CD14-positive monocyte (primary cell): ENCODE data around the gene RNF26. TPM values are rescaled to one million over a fixed set of nuclear protein-coding genes. Genes with fewer than 3 reads are reported as not detected.
A peak's percentile ranks its signal among the peaks of the same experiment; 100 is the strongest.

Source experiments
- DNase-seq, 3 donors: peaks; one replicate each; pipeline ENCODE4 v3.0.0-alpha.2; 2011 to 2022
- H2AFZ ChIP-seq: 2 replicates; pipeline ENCODE4 v1.6.0; 2012; ENCODE audit warnings: mild to moderate bottlenecking, low read depth, low read length, inconsistent platforms; ENCODE audit not compliant: insufficient read depth, poor library complexity, severe bottlenecking
- H3K27ac ChIP-seq, 2 donors: 1 replicate in 1 of 2; 2 replicates in 1 of 2; pipeline ENCODE4 v1.5.1; 2012 to 2013; ENCODE audit warnings: low read length in 2 of 2, control low read depth in 1 of 2, inconsistent platforms in 1 of 2, low read depth in 1 of 2, mild to moderate bottlenecking in 1 of 2
- H3K27me3 ChIP-seq, 2 donors: one replicate each; pipeline versions ENCODE4 v1.6.0 to v1.6.1; 2011 to 2013; ENCODE audit warnings: low read length in 2 of 2; ENCODE audit not compliant: control insufficient read depth in 2 of 2, insufficient read depth in 2 of 2
- H3K36me3 ChIP-seq, 2 donors: replicated peaks in 1 of 2; 1 replicate in 1 of 2; 2 replicates in 1 of 2; pipeline versions ENCODE4 v1.5.1 to v1.6.1; 2012 to 2013; ENCODE audit warnings: low read length in 2 of 2, control low read depth in 1 of 2, inconsistent platforms in 1 of 2, mild to moderate bottlenecking in 1 of 2; ENCODE audit not compliant: insufficient read depth in 2 of 2, control insufficient read depth in 1 of 2
- H3K4me1 ChIP-seq, 2 donors: 1 replicate in 1 of 2; 2 replicates in 1 of 2; pipeline versions ENCODE4 v1.5.1 to v1.6.1; 2012 to 2013; ENCODE audit warnings: low read length in 2 of 2, control low read depth in 1 of 2, inconsistent platforms in 1 of 2, mild to moderate bottlenecking in 1 of 2, moderate library complexity in 1 of 2; ENCODE audit not compliant: insufficient read depth in 2 of 2, control insufficient read depth in 1 of 2
- H3K4me2 ChIP-seq: replicated peaks from 2 replicates; pipeline ENCODE3; 2012; ENCODE audit warnings: low read length, moderate library complexity, mild to moderate bottlenecking; ENCODE audit not compliant: poor library complexity, severe bottlenecking; ENCODE audit errors: extremely low read depth
- H3K4me3 ChIP-seq, 3 experiments: fragments of 200-600 bp in 1 of 3; sonication (generic) in 1 of 3; replicated peaks in 1 of 3; 1 replicate in 2 of 3; 2 replicates in 1 of 3; pipeline ENCODE4 v1.5.1; 2011 to 2013; ENCODE audit warnings: low read length in 3 of 3, mild to moderate bottlenecking in 3 of 3, control low read depth in 2 of 3, low read depth in 2 of 3, inconsistent platforms in 1 of 3, moderate library complexity in 1 of 3
- H3K79me2 ChIP-seq: 2 replicates; pipeline ENCODE4 v1.6.0; 2012; ENCODE audit warnings: mild to moderate bottlenecking, control low read depth, inconsistent platforms, low read length, moderate library complexity; ENCODE audit not compliant: insufficient read depth
- H3K9ac ChIP-seq: 2 replicates; pipeline ENCODE4 v1.6.0; 2017; ENCODE audit warnings: low read length, mild to moderate bottlenecking; ENCODE audit not compliant: insufficient read depth, poor library complexity, severe bottlenecking
- H3K9me3 ChIP-seq, 2 donors: replicated peaks in 1 of 2; 1 replicate in 1 of 2; 2 replicates in 1 of 2; pipeline versions ENCODE4 v1.5.1 to v1.6.1; 2012 to 2013; ENCODE audit warnings: low read length in 2 of 2, control low read depth in 1 of 2; ENCODE audit not compliant: control insufficient read depth in 1 of 2, insufficient read depth in 1 of 2
- H4K20me1 ChIP-seq: 2 replicates; pipeline ENCODE4 v1.6.0; 2012; ENCODE audit warnings: mild to moderate bottlenecking, low read length, control low read depth, moderate library complexity; ENCODE audit not compliant: insufficient read depth
- H3K27ac Mint-ChIP-seq, 7 donors: one replicate each; pipeline ENCODE4 v1.8.0; 2020; ENCODE audit warnings: mild to moderate bottlenecking in 7 of 7, mixed read lengths in 7 of 7, moderate library complexity in 6 of 7, inconsistent platforms in 2 of 7
- H3K27me3 Mint-ChIP-seq, 3 donors: one replicate each; pipeline ENCODE4 v1.8.0; 2021 to 2022; ENCODE audit warnings: low read depth in 3 of 3, mild to moderate bottlenecking in 3 of 3, mixed read lengths in 3 of 3, moderate library complexity in 3 of 3, inconsistent platforms in 1 of 3
- H3K36me3 Mint-ChIP-seq, 2 donors: one replicate each; pipeline ENCODE4 v1.8.0; 2020; ENCODE audit warnings: mixed read lengths in 2 of 2, inconsistent platforms in 1 of 2, mild to moderate bottlenecking in 1 of 2
- H3K4me1 Mint-ChIP-seq: one replicate; pipeline ENCODE4 v1.8.0; 2020; ENCODE audit warnings: mild to moderate bottlenecking, mixed read lengths
- H3K4me3 Mint-ChIP-seq, 2 donors: one replicate each; pipeline ENCODE4 v1.8.0; 2020; ENCODE audit warnings: mild to moderate bottlenecking in 2 of 2, mixed read lengths in 2 of 2, moderate library complexity in 1 of 2
- H3K9me3 Mint-ChIP-seq, 7 donors: one replicate each; pipeline ENCODE4 v1.8.0; 2020 to 2022; ENCODE audit warnings: mixed read lengths in 7 of 7, mild to moderate bottlenecking in 6 of 7, moderate library complexity in 6 of 7, inconsistent platforms in 2 of 7
- WGBS: methylation state at CpG from one replicate; pipeline ENCODE4 v1.1.5; 2013; ENCODE audit warnings: missing lambda C conversion rate; ENCODE audit not compliant: insufficient coverage; 5-methylcytosine and 5-hydroxymethylcytosine counted together
- intact Hi-C, 2 donors: fragments of 100-400 bp; cut with micrococcal nuclease; formaldehyde crosslinking; loops; one replicate each; pipeline versions ENCODE4 v1.15.0 to v1.15.1; 2023
- polyA plus RNA-seq, 3 donors: library from polyadenylated mRNA; depleted of rRNA in 1 of 3; unstranded in 2 of 3; stranded (reverse) in 1 of 3; fragments of 300-500 nt in 2 of 3; fragments of >200 nt in 1 of 3; fragmentation: Illumina TruSeq in 2 of 3; gene quantifications; 1 replicate in 2 of 3; 2 replicates in 1 of 3; pipeline ENCODE4 v1.2.3, GENCODE V29; 2012 to 2021
- TF ChIP-seq, protein P1 (sequence below): fragments of 200-600 bp; IDR thresholded peaks from one replicate; pipeline ENCODE4 v1.8.0; 2022; ENCODE audit warnings: antibody characterized with exemption, mild to moderate bottlenecking

The RNF26 gene
- polyA plus RNA-seq, 3 donors, result 6.8 to 27.6 (median 20.5) TPM

DNA sequence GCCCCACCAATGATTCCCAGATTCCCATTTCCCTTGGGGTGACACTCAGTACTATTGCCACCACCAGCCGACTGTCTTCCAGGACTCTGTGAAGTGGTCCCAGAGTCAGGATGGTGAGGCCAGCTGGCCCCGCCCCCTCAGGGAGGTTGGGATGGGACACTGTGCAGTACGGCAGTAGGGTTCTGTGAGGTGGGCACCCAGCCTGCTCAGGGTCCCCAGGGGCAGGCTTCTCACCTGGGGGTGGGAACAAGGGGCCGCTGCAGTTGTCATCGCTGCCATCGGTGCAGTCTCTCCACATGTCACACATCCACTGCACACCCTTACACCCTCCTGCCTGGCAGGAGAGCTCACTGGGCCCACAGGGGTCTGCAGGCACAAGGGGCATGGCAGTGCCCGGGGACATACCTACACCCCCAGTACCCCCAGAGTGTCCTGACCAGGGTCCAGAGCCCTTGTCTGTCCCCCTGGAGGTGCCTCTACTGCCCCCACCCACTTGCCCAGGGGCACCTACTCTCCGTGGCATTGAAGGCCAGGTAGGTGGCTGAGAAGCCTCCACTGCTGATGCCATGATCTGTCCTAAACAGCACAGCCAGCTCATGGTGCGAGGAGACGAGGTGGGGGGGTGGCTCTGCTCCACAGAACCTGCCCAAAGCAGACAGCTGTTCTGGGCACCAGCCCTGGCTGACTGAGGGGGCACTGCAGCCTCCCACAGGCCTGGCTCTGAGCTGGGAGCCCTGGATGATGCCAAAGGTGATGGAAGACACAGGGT is 8.2 kb downstream of the RNF26 start:
- H3K27me3 ChIP-seq, result peaks cover 24 to 51% of the 10 kb centered on the region in 2 donors
- Mint-ChIP-seq H3K4me3 (peak overlapping the region in 1 of 2 donors; percentile 63), H3K36me3 (peaks cover 8 to 11% of the 10 kb centered on the region in 2 donors), H3K27ac (peak overlapping the region in 1 of 7 donors; percentile 4), H3K4me1 (peaks cover 20% of the 10 kb centered on the region), H3K27me3 (peaks cover 42 to 69% (median 67%) of the 10 kb centered on the region in 3 donors), H3K9me3 (peaks cover 0 to 11% (median 7%) of the 10 kb centered on the region in 7 donors)
- DNase-seq, result no peak
- H3K9me3 ChIP-seq, result peaks cover 0 to 16% of the 10 kb centered on the region in 2 donors
- no peak overlapping the region for H2AFZ ChIP-seq
- 90% methylated on average over 7 of the region's 10 CpGs for WGBS
- no peak overlapping the region for H3K4me2 ChIP-seq
- no peaks in the 10 kb centered on the region for H3K36me3 ChIP-seq
- H3K27ac ChIP-seq, result no peak overlapping the region
- no peak overlapping the region for H3K9ac ChIP-seq
- no peak overlapping the region for H3K4me3 ChIP-seq
- H4K20me1 ChIP-seq, result peaks cover 12% of the 10 kb centered on the region
- H3K4me1 ChIP-seq, result peaks cover 21 to 29% of the 10 kb centered on the region in 2 donors
- intact Hi-C loops, result no loop called here
- TF ChIP-seq, protein P1, sequence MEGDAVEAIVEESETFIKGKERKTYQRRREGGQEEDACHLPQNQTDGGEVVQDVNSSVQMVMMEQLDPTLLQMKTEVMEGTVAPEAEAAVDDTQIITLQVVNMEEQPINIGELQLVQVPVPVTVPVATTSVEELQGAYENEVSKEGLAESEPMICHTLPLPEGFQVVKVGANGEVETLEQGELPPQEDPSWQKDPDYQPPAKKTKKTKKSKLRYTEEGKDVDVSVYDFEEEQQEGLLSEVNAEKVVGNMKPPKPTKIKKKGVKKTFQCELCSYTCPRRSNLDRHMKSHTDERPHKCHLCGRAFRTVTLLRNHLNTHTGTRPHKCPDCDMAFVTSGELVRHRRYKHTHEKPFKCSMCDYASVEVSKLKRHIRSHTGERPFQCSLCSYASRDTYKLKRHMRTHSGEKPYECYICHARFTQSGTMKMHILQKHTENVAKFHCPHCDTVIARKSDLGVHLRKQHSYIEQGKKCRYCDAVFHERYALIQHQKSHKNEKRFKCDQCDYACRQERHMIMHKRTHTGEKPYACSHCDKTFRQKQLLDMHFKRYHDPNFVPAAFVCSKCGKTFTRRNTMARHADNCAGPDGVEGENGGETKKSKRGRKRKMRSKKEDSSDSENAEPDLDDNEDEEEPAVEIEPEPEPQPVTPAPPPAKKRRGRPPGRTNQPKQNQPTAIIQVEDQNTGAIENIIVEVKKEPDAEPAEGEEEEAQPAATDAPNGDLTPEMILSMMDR, result no peak
- no peaks in the 10 kb centered on the region for H3K79me2 ChIP-seq

DNA sequence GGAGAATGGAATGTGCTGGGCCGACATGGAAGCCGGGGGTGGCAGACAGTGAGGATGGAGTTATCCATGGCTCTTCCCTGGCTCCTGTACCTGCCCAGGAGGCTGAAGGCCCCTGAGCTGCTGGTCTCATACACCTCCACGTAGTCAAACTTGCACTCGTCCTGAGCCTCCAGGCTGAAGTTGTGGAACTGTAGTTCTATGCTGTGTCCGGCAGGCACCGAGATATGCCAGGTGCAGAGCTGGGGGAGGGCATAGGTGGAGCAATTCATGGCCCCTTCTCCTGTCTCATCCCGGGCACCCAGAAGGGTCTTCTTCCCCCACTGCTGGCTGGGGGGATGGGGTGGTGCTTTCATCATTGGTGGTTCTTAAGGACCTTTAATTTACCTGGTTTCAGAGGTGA is 9.4 kb downstream of the RNF26 start:
- intact Hi-C loops, result no loop called here
- Histone ChIP-seq H3K9me3 (peaks cover 0 to 15% of the 10 kb centered on the region in 2 donors), H4K20me1 (peaks cover 7% of the 10 kb centered on the region), H3K9ac (no peak overlapping the region), H3K27ac (no peak overlapping the region), H3K27me3 (peaks cover 24 to 45% of the 10 kb centered on the region in 2 donors), H3K79me2 (no peaks in the 10 kb centered on the region), H2AFZ (no peak overlapping the region), H3K4me3 (no peak overlapping the region), H3K4me1 (peaks cover 21 to 25% of the 10 kb centered on the region in 2 donors), H3K36me3 (no peaks in the 10 kb centered on the region), H3K4me2 (no peak overlapping the region)
- no peak for DNase-seq
- 100% methylated on average over 3 of the region's 7 CpGs for WGBS
- Mint-ChIP-seq H3K9me3 (peaks cover 0 to 8% (median 6%) of the 10 kb centered on the region in 7 donors), H3K27ac (no peak overlapping the region), H3K27me3 (peaks cover 40 to 69% (median 64%) of the 10 kb centered on the region in 3 donors), H3K36me3 (peaks cover 7 to 11% of the 10 kb centered on the region in 2 donors), H3K4me1 (peaks cover 16% of the 10 kb centered on the region), H3K4me3 (peak overlapping the region in 1 of 2 donors; percentile 46)
- TF ChIP-seq, protein P1, result no peak
